ENCODE results near the gene PC.
A peak's percentile ranks its signal among the peaks of the same experiment; 100 is the strongest.

Gene PC

GRCh38 chr11:66970371-66970806, 12.2 kb upstream of the PC start:
- ChIA-PET CTCF (interaction anchor here (0.7 to 1.0 kb wide), 2 partner anchors 84 to 85 kb away, joined by 3 read pairs; no protein-coding TSS in a partner anchor), POLR2A (interaction anchor here (0.6 to 1.4 kb wide), 5 partner anchors 13 to 130 kb away, joined by 3 to 5 read pairs (median 4); partner anchors contain the start of gene PC)
- H3K4me3 ChIP-seq (ENCODE audit: low read depth, low read length) = no peak overlapping the region
- no peak for TF ChIP-seq CTCF (IDR thresholded peaks at IDR 0.05; ENCODE audit: insufficient read depth, low read length, missing control alignments)
- no peak for DNase-seq (ENCODE audit: low read depth, low spot score)

GRCh38 chr11:66969584-66970225, 11.5 kb upstream of the PC start:
- H3K4me3 ChIP-seq (ENCODE audit: low read depth, low read length) = no peak overlapping the region
- ChIA-PET POLR2A (interaction anchor here (0.6 to 1.4 kb wide), 3 partner anchors 33 to 129 kb away, joined by 3 to 5 read pairs (median 4); no protein-coding TSS in a partner anchor), CTCF (interaction anchor here (0.7 to 1.4 kb wide), 3 partner anchors 52 to 86 kb away, joined by 3 to 4 read pairs (median 3); no protein-coding TSS in a partner anchor)
- DNase-seq (ENCODE audit: low read depth, low spot score) = peak; percentile 88
- no peak for TF ChIP-seq CTCF (IDR thresholded peaks at IDR 0.05; ENCODE audit: insufficient read depth, low read length, missing control alignments)

GRCh38 chr11:66967670-66968425, 9.7 kb upstream of the PC start:
- DNase-seq (ENCODE audit: low read depth, low spot score) = no peak

GRCh38 chr11:66966351-66966750, 8.2 kb upstream of the PC start:
- ChIA-PET CTCF (interaction anchor here (1.5 to 3.1 kb wide), 2 partner anchors 9 to 10 kb away, joined by 5 to 11 read pairs; no protein-coding TSS in a partner anchor), POLR2A (interaction anchor here (0.6 kb wide), 1 partner anchor 110 kb away, joined by 3 read pairs; no protein-coding TSS in a partner anchor)
- DNase-seq (ENCODE audit: low read depth, low spot score) = no peak
- H3K4me3 ChIP-seq (ENCODE audit: low read depth, low read length) = no peak overlapping the region
- no peak for TF ChIP-seq CTCF (IDR thresholded peaks at IDR 0.05; ENCODE audit: insufficient read depth, low read length, missing control alignments)

More at GRCh38 chr11:66967670-66968425, 9.7 kb upstream of the PC start:
- CTCF ChIA-PET = no interaction called here
- POLR2A ChIA-PET = interaction anchor here (0.7 kb wide), 1 partner anchor 9 kb away, joined by 5 read pairs; no protein-coding TSS in a partner anchor
- no peak for TF ChIP-seq CTCF (IDR thresholded peaks at IDR 0.05; ENCODE audit: insufficient read depth, low read length, missing control alignments)
- H3K4me3 ChIP-seq (ENCODE audit: low read depth, low read length) = no peak overlapping the region

GRCh38 chr11:66964495-66964894, 6.3 kb upstream of the PC start:
- ChIA-PET CTCF (interaction anchor here (3.1 kb wide), 1 partner anchor 12 kb away, joined by 11 read pairs; no protein-coding TSS in a partner anchor), POLR2A (no interaction called here)
- H3K4me3 ChIP-seq (ENCODE audit: low read depth, low read length) = no peak overlapping the region
- DNase-seq (ENCODE audit: low read depth, low spot score) = no peak
- no peak for TF ChIP-seq CTCF (IDR thresholded peaks at IDR 0.05; ENCODE audit: insufficient read depth, low read length, missing control alignments)

- H3K4me3 ChIP-seq (ENCODE audit: low read depth, low read length) = no peak overlapping the region
- no peak for TF ChIP-seq CTCF (IDR thresholded peaks at IDR 0.05; ENCODE audit: insufficient read depth, low read length, missing control alignments)
- no peak for DNase-seq (ENCODE audit: low read depth, low spot score)
- POLR2A ChIA-PET = no interaction called here
- CTCF ChIA-PET = no interaction called here
Observed at GRCh38 chr11:66962801-66963200, 4.6 kb upstream of the PC start.
